ENCODE results near the gene MXD4. TPM values are rescaled to one million over a fixed set of nuclear protein-coding genes. Genes with fewer than 3 reads are reported as not detected.

The MXD4 gene
- total RNA-seq, 1 experiment from 2014 or later, result 12.8 TPM

DNA sequence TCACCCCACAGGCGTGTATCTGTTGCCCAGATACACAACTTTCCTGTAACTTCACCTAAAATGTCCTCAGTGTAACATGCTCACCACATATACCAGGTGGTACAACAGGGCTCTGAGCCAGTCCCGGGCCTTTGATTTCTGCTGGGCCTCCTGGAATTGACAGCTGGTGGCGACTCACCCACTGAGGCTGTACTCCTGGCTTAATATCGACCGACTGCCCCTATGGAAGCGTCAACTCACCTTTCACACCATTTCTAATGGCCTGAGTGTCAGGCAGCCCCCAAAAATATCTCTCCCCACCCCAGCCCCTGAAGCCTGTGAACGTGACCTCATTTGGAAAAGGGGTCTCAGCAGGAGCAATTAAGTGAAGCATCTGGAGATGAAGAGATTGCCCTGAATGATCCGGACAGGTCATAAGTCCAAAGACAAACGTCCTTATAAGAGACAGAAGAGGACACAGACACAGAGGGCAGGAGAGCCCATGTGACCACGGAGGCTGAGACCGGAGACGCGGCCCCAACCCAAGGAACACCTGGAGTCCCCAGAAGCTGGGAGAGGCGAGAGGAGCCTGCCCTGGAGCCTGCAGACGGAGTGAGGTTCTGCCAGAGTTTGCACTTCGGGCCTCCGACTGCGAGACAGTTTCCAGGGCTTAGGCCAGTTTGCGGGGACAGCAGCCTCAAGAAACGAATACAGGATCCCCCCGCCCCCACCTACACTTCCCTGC is 12.6 kb upstream of the MXD4 start:
- Mint-ChIP-seq H3K36me3 (ENCODE audit: insufficient read depth, unreplicated experiment) (no peaks in the 10 kb centered on the region), H3K27ac (ENCODE audit: unreplicated experiment) (no peak overlapping the region), H3K4me3 (ENCODE audit: low read depth, unreplicated experiment) (no peak overlapping the region), H3K9me3 (ENCODE audit: low read depth, unreplicated experiment) (no peaks in the 10 kb centered on the region), H3K4me1 (ENCODE audit: low read depth, unreplicated experiment) (no peaks in the 10 kb centered on the region), H3K27me3 (ENCODE audit: unreplicated experiment) (peaks cover 35% of the 10 kb centered on the region)
- TF ChIP-seq, protein P1, sequence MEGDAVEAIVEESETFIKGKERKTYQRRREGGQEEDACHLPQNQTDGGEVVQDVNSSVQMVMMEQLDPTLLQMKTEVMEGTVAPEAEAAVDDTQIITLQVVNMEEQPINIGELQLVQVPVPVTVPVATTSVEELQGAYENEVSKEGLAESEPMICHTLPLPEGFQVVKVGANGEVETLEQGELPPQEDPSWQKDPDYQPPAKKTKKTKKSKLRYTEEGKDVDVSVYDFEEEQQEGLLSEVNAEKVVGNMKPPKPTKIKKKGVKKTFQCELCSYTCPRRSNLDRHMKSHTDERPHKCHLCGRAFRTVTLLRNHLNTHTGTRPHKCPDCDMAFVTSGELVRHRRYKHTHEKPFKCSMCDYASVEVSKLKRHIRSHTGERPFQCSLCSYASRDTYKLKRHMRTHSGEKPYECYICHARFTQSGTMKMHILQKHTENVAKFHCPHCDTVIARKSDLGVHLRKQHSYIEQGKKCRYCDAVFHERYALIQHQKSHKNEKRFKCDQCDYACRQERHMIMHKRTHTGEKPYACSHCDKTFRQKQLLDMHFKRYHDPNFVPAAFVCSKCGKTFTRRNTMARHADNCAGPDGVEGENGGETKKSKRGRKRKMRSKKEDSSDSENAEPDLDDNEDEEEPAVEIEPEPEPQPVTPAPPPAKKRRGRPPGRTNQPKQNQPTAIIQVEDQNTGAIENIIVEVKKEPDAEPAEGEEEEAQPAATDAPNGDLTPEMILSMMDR (IDR thresholded peaks at IDR 0.05; ENCODE audit: unreplicated experiment), result no peak
- CTCF ChIA-PET, result no interaction called here
- intact Hi-C loops (cut with micrococcal nuclease; ENCODE audit: unreplicated experiment), result loop anchor here (5.0 kb wide), 1 partner anchor 163 kb away; no protein-coding TSS in a partner anchor
- DNase-seq, result no peak
- no TSS peak for BruUV-seq (replicated peaks)

DNA sequence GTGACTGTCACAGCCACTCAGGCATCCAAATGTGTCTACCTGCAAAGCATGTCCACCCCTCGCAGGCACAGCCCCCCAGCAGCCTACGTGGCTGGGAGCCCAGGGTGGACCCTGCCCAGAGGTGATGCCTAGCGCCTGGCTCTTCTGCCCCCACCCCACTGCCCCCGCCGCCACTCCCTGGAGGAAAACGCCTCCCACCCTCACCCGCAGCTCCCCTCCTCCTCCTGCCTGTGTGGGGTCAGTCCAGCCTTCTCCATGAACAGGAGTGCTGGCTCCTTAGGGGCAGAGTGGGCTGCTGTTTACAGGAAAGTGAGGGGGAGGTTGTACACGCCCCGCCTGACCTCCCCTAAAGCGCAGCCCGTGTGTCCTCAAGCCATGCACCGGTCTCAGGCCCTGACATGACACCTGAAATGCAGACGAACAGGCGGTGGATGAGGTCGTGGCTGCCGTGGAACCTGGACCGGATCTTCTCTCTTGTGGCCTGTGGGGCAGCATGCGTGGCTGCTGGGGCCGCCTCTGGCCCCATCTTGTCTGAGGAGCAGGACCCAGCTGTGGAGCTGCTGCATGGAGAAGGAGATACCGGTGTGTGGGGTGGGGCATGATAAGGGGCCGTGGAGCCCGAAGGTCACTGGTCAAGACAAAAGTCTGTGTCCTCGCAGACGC is 11.9 kb upstream of the MXD4 start:
- intact Hi-C loops (cut with micrococcal nuclease; ENCODE audit: unreplicated experiment), result no loop called here

DNA sequence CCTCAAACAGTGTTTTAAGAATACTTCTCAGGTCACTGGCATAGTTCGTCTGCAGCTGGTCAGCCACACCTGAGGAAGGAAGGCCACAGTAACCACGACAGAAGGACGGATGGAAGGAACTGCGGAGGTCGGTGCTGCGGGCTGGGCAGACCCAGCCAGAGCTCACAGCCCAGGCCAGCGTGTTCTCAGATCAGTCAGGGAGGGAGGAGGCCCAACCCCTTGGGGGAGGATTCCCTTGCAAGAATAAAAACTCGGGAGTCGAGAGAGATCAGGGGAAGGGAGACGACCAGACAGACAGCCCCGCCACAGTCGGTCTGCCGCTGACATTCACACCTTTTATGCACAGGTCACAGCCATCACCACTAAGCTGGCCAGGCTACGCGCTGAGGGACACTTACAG is 11.3 kb upstream of the MXD4 start:
- no TSS peak for BruUV-seq (replicated peaks)
- Mint-ChIP-seq H3K27ac (ENCODE audit: unreplicated experiment) (no peak overlapping the region), H3K27me3 (ENCODE audit: unreplicated experiment) (peaks cover 35% of the 10 kb centered on the region), H3K9me3 (ENCODE audit: low read depth, unreplicated experiment) (no peaks in the 10 kb centered on the region), H3K4me3 (ENCODE audit: low read depth, unreplicated experiment) (no peak overlapping the region), H3K4me1 (ENCODE audit: low read depth, unreplicated experiment) (no peaks in the 10 kb centered on the region), H3K36me3 (ENCODE audit: insufficient read depth, unreplicated experiment) (no peaks in the 10 kb centered on the region)
- TF ChIP-seq, protein P1 (IDR thresholded peaks at IDR 0.05; ENCODE audit: unreplicated experiment), result no peak
- no peak for DNase-seq
- intact Hi-C loops (cut with micrococcal nuclease; ENCODE audit: unreplicated experiment), result no loop called here
- CTCF ChIA-PET, result no interaction called here

More for the DNA sequence above, 11.9 kb upstream of the MXD4 start:
- no TSS peak for BruUV-seq (replicated peaks)
- Mint-ChIP-seq H3K27ac (ENCODE audit: unreplicated experiment) (no peak overlapping the region), H3K9me3 (ENCODE audit: low read depth, unreplicated experiment) (no peaks in the 10 kb centered on the region), H3K27me3 (ENCODE audit: unreplicated experiment) (peaks cover 35% of the 10 kb centered on the region), H3K4me3 (ENCODE audit: low read depth, unreplicated experiment) (no peak overlapping the region), H3K36me3 (ENCODE audit: insufficient read depth, unreplicated experiment) (no peaks in the 10 kb centered on the region), H3K4me1 (ENCODE audit: low read depth, unreplicated experiment) (no peaks in the 10 kb centered on the region)
- no peak for DNase-seq
- CTCF ChIA-PET, result no interaction called here
- TF ChIP-seq, protein P1 (IDR thresholded peaks at IDR 0.05; ENCODE audit: unreplicated experiment), result no peak

DNA sequence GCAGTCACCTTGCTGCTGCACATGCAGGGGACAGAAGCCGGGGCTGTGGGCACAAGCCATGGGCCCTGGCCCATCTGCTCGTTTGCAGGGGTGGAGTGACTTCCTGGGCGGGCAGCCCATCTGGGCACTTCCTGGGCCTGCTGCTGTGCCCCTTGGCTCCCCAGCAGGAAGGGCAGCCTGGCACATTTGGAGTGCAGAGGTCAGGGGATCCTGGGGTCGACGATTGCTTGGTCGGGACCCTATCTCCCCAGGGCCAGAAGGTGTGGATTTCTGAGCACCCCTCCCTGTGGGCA is 10.9 kb upstream of the MXD4 start:
- Mint-ChIP-seq H3K27ac (ENCODE audit: unreplicated experiment) (no peak overlapping the region), H3K27me3 (ENCODE audit: unreplicated experiment) (peaks cover 35% of the 10 kb centered on the region), H3K36me3 (ENCODE audit: insufficient read depth, unreplicated experiment) (no peaks in the 10 kb centered on the region), H3K4me1 (ENCODE audit: low read depth, unreplicated experiment) (no peaks in the 10 kb centered on the region), H3K4me3 (ENCODE audit: low read depth, unreplicated experiment) (no peak overlapping the region), H3K9me3 (ENCODE audit: low read depth, unreplicated experiment) (no peaks in the 10 kb centered on the region)
- no peak for DNase-seq
- BruUV-seq (replicated peaks), result no TSS peak
- intact Hi-C loops (cut with micrococcal nuclease; ENCODE audit: unreplicated experiment), result no loop called here
- CTCF ChIA-PET, result no interaction called here
- TF ChIP-seq, protein P1 (IDR thresholded peaks at IDR 0.05; ENCODE audit: unreplicated experiment), result no peak
